K562 (cell line): ENCODE measurements around the gene IL31. TPM values are rescaled to one million over a fixed set of nuclear protein-coding genes. Genes with fewer than 3 reads are reported as not detected.

ENCODE experiments used
- ADNP ChIP-seq: fragments of 200-800 bp; sonication (Bioruptor generic); IDR thresholded peaks from 2 replicates; pipeline ENCODE4 v1.6.1; 2016; ENCODE audit warnings: missing genetic modification characterization, missing compliant biosample characterization
- FOXP1 ChIP-seq: sonication (generic); formaldehyde crosslinking; IDR thresholded peaks from 2 replicates; pipeline ENCODE4 v1.8.0; 2022; ENCODE audit warnings: mild to moderate bottlenecking, missing genetic modification reagents
- MECOM ChIP-seq: fragments of 250-450 bp; sonication (Bioruptor Pico); IDR thresholded peaks from 2 replicates; pipeline ENCODE4 v1.8.0; 2022; ENCODE audit warnings: inconsistent platforms
- MNT ChIP-seq, 2 experiments: fragments of 450-650 bp; conservative IDR thresholded peaks; 2 replicates each; pipeline ENCODE4 v1.6.1; 2017; ENCODE audit warnings: mild to moderate bottlenecking in 2 of 2, moderate library complexity in 2 of 2
- NFIC ChIP-seq: fragments of 450-650 bp; IDR thresholded peaks from 2 replicates; pipeline ENCODE4 v1.6.1; 2017; ENCODE audit warnings: mild to moderate bottlenecking, inconsistent platforms
- NR4A1 ChIP-seq, 2 experiments: fragments of 250-450 bp in 1 of 2; fragments of 450-650 bp in 1 of 2; sonication (Bioruptor Pico) in 1 of 2; IDR thresholded peaks; 2 replicates each; pipeline versions ENCODE4 v1.4.0 to v1.6.1; 2016 to 2020; ENCODE audit warnings: mild to moderate bottlenecking in 2 of 2, missing compliant biosample characterization in 1 of 2, missing genetic modification characterization in 1 of 2, moderate library complexity in 1 of 2
- POLR2G ChIP-seq: fragments of 200-400 bp; formaldehyde crosslinking; IDR thresholded peaks from 2 replicates; pipeline ENCODE4 v1.6.1; 2017; ENCODE audit warnings: low read depth, mild to moderate bottlenecking, antibody characterized with exemption, low read length, moderate library complexity
- RFX1 ChIP-seq: fragments of 450-650 bp; IDR thresholded peaks from 2 replicates; pipeline ENCODE4 v1.6.1; 2016; ENCODE audit warnings: mild to moderate bottlenecking, moderate library complexity
- ZBTB9 ChIP-seq: fragments of 450-650 bp; formaldehyde crosslinking; IDR thresholded peaks from 2 replicates; pipeline ENCODE4 v1.4.0; 2020; ENCODE audit warnings: mild to moderate bottlenecking, moderate library complexity
- ZC3H11A ChIP-seq: IDR thresholded peaks from 2 replicates; pipeline ENCODE4 v1.6.1; 2012; ENCODE audit warnings: low read depth, low read length, improper control_type of control experiment
- ZNF212 ChIP-seq: fragments of 450-650 bp; formaldehyde crosslinking; IDR thresholded peaks from 2 replicates; pipeline ENCODE4 v1.4.0; 2020; ENCODE audit warnings: mild to moderate bottlenecking
- polyA plus RNA-seq, 8 experiments: library from polyadenylated mRNA; depleted of rRNA in 4 of 8; stranded (reverse) in 5 of 8; unstranded in 3 of 8; fragments of >200 nt; fragmentation: Nextera tagmentation in 2 of 8; fragmentation: Illumina TruSeq in 1 of 8; extraction: Ambion mirVana in 2 of 8; extraction: Trizol in 1 of 8; gene quantifications; 2 replicates each; pipeline versions ENCODE4 v1.2.1 to v1.2.3, GENCODE V29; 2011 to 2014; ENCODE audit warnings: inconsistent platforms in 1 of 8, missing spikeins in 1 of 8
- total RNA-seq, 7 experiments: library from RNA; depleted of rRNA in 6 of 7; stranded (reverse); fragments of >200 nt in 6 of 7; fragmentation: Illumina TruSeq in 2 of 7; extraction: Trizol in 2 of 7; gene quantifications; 2 replicates each; pipeline versions ENCODE4 v1.2.1 to v1.2.3, GENCODE V29; 2011 to 2021; ENCODE audit warnings: low replicate concordance in 1 of 7
- TF ChIP-seq, protein P1 (sequence below): sonication (generic); IDR thresholded peaks from 2 replicates; pipeline ENCODE4 v1.6.1; 2016
- TF ChIP-seq, protein P2 (sequence below): fragments of 450-650 bp; formaldehyde crosslinking; IDR thresholded peaks from 2 replicates; pipeline ENCODE4 v1.4.0; 2020; ENCODE audit warnings: mild to moderate bottlenecking, mixed read lengths
- TF ChIP-seq, protein P3 (sequence below): fragments of 250-450 bp; sonication (Bioruptor Pico); IDR thresholded peaks from 2 replicates; pipeline ENCODE4 v1.4.0; 2020; ENCODE audit warnings: borderline replicate concordance
- TF ChIP-seq, protein P4 (sequence below), 2 experiments: fragments of 450-650 bp in 1 of 2; IDR thresholded peaks; 2 replicates each; pipeline ENCODE4 v1.6.1; 2011 to 2017; ENCODE audit warnings: low read depth in 2 of 2, antibody characterized with exemption in 1 of 2, borderline replicate concordance in 1 of 2, low read length in 1 of 2, mild to moderate bottlenecking in 1 of 2, mixed read lengths in 1 of 2; ENCODE audit not compliant: control insufficient read depth in 1 of 2

IL31 gene
- total and polyA plus RNA-seq, 9 of the 15 experiments (the other 6 are each of a cell fraction or from before 2014, with no cell fraction given): not detected

DNA sequence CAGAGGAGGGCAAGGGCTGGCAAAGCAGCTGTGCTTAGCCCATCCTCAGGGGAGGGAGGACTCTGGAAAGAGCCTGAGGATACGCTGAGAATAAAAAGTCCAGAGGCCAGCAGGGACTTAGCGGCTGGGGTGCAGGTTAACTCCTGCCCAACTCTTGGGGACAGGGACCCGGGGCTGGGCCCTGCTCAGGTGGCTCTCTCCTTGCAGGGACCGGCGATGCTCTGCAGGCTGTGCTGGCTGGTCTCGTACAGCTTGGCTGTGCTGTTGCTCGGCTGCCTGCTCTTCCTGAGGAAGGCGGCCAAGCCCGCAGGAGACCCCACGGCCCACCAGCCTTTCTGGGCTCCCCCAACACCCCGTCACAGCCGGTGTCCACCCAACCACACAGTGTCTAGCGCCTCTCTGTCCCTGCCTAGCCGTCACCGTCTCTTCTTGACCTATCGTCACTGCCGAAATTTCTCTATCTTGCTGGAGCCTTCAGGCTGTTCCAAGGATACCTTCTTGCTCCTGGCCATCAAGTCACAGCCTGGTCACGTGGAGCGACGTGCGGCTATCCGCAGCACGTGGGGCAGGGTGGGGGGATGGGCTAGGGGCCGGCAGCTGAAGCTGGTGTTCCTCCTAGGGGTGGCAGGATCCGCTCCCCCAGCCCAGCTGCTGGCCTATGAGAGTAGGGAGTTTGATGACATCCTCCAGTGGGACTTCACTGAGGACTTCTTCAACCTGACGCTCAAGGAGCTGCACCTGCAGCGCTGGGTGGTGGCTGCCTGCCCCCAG is 32.3 kb upstream of the IL31 start (continued):
- no peak for TF ChIP-seq FOXP1 (CRISPR knock-in tag)
- no peak for TF ChIP-seq ZC3H11A
- no peak for TF ChIP-seq ZBTB9 (CRISPR knock-in tag)
- no peak for TF ChIP-seq NR4A1 (CRISPR knock-in tag; IDR thresholded peaks at IDR 0.05)
- TF ChIP-seq NR4A1 (tag; IDR thresholded peaks at IDR 0.05): no peak
- peak; percentile 38 to 61; a peak in 1 of 4 replicates for TF ChIP-seq MNT (conservative IDR thresholded peaks at IDR 0.05)
- TF ChIP-seq, protein P1, sequence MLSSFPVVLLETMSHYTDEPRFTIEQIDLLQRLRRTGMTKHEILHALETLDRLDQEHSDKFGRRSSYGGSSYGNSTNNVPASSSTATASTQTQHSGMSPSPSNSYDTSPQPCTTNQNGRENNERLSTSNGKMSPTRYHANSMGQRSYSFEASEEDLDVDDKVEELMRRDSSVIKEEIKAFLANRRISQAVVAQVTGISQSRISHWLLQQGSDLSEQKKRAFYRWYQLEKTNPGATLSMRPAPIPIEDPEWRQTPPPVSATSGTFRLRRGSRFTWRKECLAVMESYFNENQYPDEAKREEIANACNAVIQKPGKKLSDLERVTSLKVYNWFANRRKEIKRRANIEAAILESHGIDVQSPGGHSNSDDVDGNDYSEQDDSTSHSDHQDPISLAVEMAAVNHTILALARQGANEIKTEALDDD: no peak
- TF ChIP-seq NFIC: peak; percentile 8; the same call in 1 of the 2 replicates
- no peak for TF ChIP-seq ADNP
- TF ChIP-seq MECOM (CRISPR knock-in tag): no peak
- TF ChIP-seq POLR2G: peak; percentile 73
- TF ChIP-seq, protein P2, sequence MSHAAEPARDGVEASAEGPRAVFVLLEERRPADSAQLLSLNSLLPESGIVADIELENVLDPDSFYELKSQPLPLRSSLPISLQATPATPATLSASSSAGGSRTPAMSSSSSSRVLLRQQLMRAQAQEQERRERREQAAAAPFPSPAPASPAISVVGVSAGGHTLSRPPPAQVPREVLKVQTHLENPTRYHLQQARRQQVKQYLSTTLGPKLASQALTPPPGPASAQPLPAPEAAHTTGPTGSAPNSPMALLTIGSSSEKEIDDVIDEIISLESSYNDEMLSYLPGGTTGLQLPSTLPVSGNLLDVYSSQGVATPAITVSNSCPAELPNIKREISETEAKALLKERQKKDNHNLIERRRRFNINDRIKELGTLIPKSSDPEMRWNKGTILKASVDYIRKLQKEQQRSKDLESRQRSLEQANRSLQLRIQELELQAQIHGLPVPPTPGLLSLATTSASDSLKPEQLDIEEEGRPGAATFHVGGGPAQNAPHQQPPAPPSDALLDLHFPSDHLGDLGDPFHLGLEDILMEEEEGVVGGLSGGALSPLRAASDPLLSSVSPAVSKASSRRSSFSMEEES: no peak
- TF ChIP-seq, protein P3, sequence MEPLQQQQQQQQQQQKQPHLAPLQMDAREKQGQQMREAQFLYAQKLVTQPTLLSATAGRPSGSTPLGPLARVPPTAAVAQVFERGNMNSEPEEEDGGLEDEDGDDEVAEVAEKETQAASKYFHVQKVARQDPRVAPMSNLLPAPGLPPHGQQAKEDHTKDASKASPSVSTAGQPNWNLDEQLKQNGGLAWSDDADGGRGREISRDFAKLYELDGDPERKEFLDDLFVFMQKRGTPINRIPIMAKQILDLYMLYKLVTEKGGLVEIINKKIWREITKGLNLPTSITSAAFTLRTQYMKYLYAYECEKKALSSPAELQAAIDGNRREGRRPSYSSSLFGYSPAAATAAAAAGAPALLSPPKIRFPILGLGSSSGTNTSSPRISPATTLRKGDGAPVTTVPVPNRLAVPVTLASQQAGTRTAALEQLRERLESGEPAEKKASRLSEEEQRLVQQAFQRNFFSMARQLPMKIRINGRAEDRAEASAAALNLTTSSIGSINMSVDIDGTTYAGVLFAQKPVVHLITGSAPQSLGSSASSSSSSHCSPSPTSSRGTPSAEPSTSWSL (CRISPR knock-in tag): no peak
- TF ChIP-seq ZNF212: no peak
- TF ChIP-seq, protein P4, sequence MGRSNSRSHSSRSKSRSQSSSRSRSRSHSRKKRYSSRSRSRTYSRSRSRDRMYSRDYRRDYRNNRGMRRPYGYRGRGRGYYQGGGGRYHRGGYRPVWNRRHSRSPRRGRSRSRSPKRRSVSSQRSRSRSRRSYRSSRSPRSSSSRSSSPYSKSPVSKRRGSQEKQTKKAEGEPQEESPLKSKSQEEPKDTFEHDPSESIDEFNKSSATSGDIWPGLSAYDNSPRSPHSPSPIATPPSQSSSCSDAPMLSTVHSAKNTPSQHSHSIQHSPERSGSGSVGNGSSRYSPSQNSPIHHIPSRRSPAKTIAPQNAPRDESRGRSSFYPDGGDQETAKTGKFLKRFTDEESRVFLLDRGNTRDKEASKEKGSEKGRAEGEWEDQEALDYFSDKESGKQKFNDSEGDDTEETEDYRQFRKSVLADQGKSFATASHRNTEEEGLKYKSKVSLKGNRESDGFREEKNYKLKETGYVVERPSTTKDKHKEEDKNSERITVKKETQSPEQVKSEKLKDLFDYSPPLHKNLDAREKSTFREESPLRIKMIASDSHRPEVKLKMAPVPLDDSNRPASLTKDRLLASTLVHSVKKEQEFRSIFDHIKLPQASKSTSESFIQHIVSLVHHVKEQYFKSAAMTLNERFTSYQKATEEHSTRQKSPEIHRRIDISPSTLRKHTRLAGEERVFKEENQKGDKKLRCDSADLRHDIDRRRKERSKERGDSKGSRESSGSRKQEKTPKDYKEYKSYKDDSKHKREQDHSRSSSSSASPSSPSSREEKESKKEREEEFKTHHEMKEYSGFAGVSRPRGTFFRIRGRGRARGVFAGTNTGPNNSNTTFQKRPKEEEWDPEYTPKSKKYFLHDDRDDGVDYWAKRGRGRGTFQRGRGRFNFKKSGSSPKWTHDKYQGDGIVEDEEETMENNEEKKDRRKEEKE (IDR thresholded peaks at IDR 0.05; ENCODE audit: borderline replicate concordance in 1 of 2, control insufficient read depth in 1 of 2, low read depth in 2 of 2, low read length in 1 of 2): no peak
- TF ChIP-seq RFX1: no peak
